Left ventricle myocardium inferior (tissue), 1 donor: ENCODE measurements around the gene RNF175. TPM values are rescaled to one million over a fixed set of nuclear protein-coding genes. Genes with fewer than 3 reads are reported as not detected.

Source experiments
- DNase-seq: peaks from one replicate; pipeline ENCODE4 v3.0.0-alpha.2; 2020
- H3K27ac ChIP-seq: fragments of 200-600 bp; replicated peaks from 2 replicates; pipeline ENCODE4 v1.8.0; 2021
- H3K27me3 ChIP-seq: fragments of 200-600 bp; 2 replicates; pipeline ENCODE4 v1.8.0; 2021; ENCODE audit warnings: low read depth
- H3K36me3 ChIP-seq: fragments of 200-600 bp; 2 replicates; pipeline ENCODE4 v1.8.0; 2021
- H3K4me1 ChIP-seq: fragments of 200-600 bp; 2 replicates; pipeline ENCODE4 v1.8.0; 2021
- H3K4me3 ChIP-seq: fragments of 200-600 bp; 2 replicates; pipeline ENCODE4 v1.8.0; 2021; ENCODE audit warnings: mild to moderate bottlenecking, moderate library complexity
- H3K9me3 ChIP-seq: fragments of 200-600 bp; replicated peaks from 2 replicates; pipeline ENCODE4 v1.8.0; 2021
- intact Hi-C: fragments of 100-400 bp; cut with micrococcal nuclease; formaldehyde crosslinking; loops from one replicate; pipeline ENCODE4 v1.11.0; 2022
- total RNA-seq: library from RNA; stranded (reverse); fragmentation: NEBNext Ultra II Directional; extraction: Animal tissue kit (Norgen Biotek cat#: 25700); gene quantifications from one replicate; pipeline ENCODE4 v1.2.1, GENCODE V29; 2021
- TF ChIP-seq, protein P1 (sequence below): fragments of 200-600 bp; IDR thresholded peaks from 2 replicates; pipeline ENCODE4 v1.8.0; 2021; ENCODE audit warnings: antibody characterized with exemption, mild to moderate bottlenecking, borderline replicate concordance
- donor health status: DM: no; HTN: yes; CAD: no; lungs with severe emphysema.

Gene RNF175
- total RNA-seq, 1 donor from 2014 or later, result 0.71 TPM

DNA sequence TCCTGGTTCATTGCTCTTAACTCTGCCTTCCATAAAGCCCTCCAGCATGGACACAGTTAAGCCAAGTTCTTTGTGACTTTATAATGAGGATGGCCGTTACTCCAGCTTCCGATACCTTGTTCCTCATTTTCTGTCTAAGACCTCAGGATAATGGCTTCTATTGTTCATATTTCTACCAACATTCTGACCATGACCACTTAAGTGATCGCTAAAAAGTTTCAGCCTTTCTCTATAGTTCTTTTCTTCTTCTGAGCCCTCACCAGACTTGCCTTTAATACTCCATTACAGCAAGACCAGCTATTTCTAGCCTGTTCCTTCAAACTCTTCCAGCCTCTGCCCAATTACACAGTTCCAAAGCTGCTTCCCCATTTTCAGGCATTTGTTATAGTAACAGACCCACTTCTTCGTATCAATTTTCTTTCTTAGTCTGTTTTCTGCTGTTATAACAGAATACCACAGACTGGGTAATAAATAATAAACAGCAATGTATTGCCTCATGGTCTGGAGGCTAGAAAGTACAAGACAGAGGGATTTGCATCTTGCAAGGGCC, 12.3 kb downstream of the RNF175 start:
- peaks cover 8% of the 10 kb centered on the region for H3K27me3 ChIP-seq
- TF ChIP-seq, protein P1, sequence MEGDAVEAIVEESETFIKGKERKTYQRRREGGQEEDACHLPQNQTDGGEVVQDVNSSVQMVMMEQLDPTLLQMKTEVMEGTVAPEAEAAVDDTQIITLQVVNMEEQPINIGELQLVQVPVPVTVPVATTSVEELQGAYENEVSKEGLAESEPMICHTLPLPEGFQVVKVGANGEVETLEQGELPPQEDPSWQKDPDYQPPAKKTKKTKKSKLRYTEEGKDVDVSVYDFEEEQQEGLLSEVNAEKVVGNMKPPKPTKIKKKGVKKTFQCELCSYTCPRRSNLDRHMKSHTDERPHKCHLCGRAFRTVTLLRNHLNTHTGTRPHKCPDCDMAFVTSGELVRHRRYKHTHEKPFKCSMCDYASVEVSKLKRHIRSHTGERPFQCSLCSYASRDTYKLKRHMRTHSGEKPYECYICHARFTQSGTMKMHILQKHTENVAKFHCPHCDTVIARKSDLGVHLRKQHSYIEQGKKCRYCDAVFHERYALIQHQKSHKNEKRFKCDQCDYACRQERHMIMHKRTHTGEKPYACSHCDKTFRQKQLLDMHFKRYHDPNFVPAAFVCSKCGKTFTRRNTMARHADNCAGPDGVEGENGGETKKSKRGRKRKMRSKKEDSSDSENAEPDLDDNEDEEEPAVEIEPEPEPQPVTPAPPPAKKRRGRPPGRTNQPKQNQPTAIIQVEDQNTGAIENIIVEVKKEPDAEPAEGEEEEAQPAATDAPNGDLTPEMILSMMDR, result no peak
- H3K9me3 ChIP-seq, result no peaks in the 10 kb centered on the region
- H3K4me1 ChIP-seq, result no peaks in the 10 kb centered on the region
- no peak for DNase-seq
- H3K4me3 ChIP-seq, result no peak overlapping the region
- intact Hi-C loops, result no loop called here
- H3K27ac ChIP-seq, result no peak overlapping the region
- no peaks in the 10 kb centered on the region for H3K36me3 ChIP-seq

DNA sequence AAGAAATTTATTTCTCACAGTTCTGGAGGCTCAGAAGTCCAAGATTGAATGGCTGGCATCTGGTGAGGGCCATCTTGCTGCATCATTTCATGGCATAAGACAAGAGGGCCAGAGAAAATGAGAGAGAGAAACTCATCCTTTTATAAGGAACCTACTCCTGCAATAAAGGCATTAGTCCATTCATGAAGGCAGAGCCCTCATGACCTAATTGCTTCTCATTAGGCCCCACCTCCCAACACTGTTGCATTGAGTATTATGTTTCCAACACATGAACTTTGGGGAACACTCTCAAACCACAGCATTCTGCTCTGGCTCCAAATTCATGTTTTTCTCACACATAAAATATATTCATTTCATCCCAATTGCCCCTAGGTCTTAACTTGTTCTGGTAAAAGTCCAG, 14.2 kb downstream of the RNF175 start:
- intact Hi-C loops, result no loop called here
- Histone ChIP-seq H3K36me3 (no peaks in the 10 kb centered on the region), H3K4me3 (no peak overlapping the region), H3K9me3 (peaks cover 7% of the 10 kb centered on the region), H3K27me3 (no peaks in the 10 kb centered on the region), H3K4me1 (no peaks in the 10 kb centered on the region), H3K27ac (no peak overlapping the region)
- TF ChIP-seq, protein P1, result no peak
- DNase-seq, result no peak

DNA sequence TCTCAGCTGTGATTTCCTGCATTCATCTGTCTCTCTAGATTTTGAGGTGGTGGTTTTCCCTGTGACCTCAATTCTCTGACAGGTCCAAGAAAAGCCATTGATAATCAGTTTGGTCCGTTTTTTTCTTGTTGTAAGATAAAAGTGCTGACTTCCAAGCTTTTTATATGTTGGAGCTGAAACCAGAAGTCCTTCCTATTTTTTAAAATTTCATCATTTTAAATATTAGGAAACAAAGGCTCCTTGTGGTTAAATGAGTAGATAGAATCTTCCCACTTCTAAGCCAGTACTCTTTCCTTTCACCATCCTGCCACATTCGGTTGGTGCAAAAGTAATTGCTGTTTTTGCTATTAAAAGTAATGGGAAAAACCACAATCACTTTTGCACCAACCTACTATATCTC, 18.3 kb downstream of the RNF175 start:
- Histone ChIP-seq H3K27ac (no peak overlapping the region), H3K4me1 (no peaks in the 10 kb centered on the region), H3K27me3 (no peaks in the 10 kb centered on the region), H3K9me3 (peaks cover 17% of the 10 kb centered on the region), H3K4me3 (no peak overlapping the region), H3K36me3 (no peaks in the 10 kb centered on the region)
- DNase-seq, result no peak
- intact Hi-C loops, result no loop called here
- TF ChIP-seq, protein P1, result no peak

DNA sequence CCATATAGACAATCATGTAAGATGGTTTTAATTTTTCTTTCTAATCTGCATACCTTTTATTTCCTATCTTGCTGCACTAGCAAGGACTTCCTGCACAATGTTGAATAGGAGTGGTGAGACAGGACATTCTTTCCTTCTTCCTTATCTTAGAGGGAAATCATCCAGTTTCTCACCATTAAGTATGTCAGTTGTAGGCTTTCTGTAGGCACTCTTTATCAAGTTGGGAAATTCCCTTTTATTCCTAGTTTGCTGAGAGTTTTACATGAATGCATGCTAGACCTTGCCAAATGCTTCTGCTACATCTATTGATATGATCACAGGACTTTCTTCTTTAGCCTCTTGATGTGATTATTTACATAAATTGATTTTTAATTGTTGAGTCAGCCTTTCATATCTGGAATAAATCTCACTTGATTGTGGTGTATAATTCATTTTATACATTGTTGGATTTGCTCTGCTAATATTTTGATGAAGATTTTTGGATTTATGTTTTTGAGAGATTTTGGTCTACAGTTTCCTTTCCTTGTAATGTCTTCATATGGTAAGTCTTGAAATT, 23.8 kb downstream of the RNF175 start:
- H3K27me3 ChIP-seq, result no peaks in the 10 kb centered on the region
- H3K27ac ChIP-seq, result no peak overlapping the region
- H3K4me3 ChIP-seq, result no peak overlapping the region
- no peaks in the 10 kb centered on the region for H3K36me3 ChIP-seq
- TF ChIP-seq, protein P1, result no peak
- no peak for DNase-seq
- no peaks in the 10 kb centered on the region for H3K4me1 ChIP-seq
- intact Hi-C loops, result no loop called here
- peaks cover 13% of the 10 kb centered on the region for H3K9me3 ChIP-seq

DNA sequence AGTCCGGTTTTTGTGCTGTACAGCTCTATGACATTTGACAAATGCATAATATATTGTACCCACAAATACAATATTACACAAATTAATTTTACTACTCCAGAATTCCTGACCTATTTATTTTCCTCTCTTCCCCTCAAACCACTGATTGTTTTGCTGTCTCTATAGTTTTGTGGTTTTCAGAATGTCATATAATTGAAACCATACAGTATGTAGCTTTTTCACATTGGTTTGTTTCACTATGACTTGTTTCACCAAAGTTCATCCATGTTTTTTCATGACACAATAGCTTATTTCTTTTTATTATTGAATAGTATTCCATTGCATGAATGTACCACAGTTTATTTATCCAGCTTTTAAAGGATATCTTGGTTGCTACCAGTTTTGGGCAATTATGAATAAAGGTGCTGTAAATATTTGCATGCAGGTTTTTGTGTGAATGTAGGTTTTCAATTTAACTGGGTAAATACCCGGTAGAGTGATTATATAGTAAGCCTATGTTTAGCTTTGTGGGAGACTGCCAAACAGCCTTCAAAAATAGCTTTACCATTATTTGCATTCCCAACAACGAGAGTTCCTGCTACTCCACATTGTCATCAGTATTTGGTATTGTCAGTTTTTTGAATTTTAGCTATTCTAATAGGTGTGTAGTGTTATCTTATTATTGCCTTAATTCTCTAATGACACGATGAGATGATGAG, 25.9 kb downstream of the RNF175 start:
- Histone ChIP-seq H3K36me3 (no peaks in the 10 kb centered on the region), H3K27ac (no peak overlapping the region), H3K4me1 (no peaks in the 10 kb centered on the region), H3K27me3 (no peaks in the 10 kb centered on the region), H3K4me3 (no peak overlapping the region), H3K9me3 (peaks cover 7% of the 10 kb centered on the region)
- TF ChIP-seq, protein P1, result no peak
- intact Hi-C loops, result no loop called here
- no peak for DNase-seq
